ENCODE results near the gene IFNGR1. TPM values are rescaled to one million over a fixed set of nuclear protein-coding genes. Genes with fewer than 3 reads are reported as not detected.

IFNGR1 gene
- total and polyA plus RNA-seq, 2 experiments from 2014 or later = 22.8 to 23.2 TPM

DNA sequence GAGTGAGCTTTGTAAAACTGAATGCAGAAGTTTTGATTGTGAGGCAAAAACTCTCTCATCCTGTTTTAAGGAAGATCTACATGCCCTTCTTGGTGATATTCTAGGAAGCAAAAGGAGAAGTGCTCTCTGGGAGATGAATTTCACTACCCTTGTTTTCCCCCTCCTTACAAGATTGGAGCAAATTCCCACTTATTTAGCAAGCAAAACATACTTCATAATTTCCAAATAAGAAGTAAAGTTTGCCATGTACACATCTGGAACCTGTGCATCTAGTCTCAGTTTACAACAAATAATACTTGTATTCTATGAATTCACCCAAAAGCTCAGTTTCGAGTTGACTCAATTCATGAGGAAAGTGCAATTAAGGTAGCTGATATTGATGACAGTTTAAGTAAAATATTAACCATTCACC, 27.6 kb upstream of the IFNGR1 start (continued):
- TF ChIP-seq, protein P1, sequence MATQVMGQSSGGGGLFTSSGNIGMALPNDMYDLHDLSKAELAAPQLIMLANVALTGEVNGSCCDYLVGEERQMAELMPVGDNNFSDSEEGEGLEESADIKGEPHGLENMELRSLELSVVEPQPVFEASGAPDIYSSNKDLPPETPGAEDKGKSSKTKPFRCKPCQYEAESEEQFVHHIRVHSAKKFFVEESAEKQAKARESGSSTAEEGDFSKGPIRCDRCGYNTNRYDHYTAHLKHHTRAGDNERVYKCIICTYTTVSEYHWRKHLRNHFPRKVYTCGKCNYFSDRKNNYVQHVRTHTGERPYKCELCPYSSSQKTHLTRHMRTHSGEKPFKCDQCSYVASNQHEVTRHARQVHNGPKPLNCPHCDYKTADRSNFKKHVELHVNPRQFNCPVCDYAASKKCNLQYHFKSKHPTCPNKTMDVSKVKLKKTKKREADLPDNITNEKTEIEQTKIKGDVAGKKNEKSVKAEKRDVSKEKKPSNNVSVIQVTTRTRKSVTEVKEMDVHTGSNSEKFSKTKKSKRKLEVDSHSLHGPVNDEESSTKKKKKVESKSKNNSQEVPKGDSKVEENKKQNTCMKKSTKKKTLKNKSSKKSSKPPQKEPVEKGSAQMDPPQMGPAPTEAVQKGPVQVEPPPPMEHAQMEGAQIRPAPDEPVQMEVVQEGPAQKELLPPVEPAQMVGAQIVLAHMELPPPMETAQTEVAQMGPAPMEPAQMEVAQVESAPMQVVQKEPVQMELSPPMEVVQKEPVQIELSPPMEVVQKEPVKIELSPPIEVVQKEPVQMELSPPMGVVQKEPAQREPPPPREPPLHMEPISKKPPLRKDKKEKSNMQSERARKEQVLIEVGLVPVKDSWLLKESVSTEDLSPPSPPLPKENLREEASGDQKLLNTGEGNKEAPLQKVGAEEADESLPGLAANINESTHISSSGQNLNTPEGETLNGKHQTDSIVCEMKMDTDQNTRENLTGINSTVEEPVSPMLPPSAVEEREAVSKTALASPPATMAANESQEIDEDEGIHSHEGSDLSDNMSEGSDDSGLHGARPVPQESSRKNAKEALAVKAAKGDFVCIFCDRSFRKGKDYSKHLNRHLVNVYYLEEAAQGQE (IDR thresholded peaks at IDR 0.05; ENCODE audit: unreplicated experiment) = no peak

DNA sequence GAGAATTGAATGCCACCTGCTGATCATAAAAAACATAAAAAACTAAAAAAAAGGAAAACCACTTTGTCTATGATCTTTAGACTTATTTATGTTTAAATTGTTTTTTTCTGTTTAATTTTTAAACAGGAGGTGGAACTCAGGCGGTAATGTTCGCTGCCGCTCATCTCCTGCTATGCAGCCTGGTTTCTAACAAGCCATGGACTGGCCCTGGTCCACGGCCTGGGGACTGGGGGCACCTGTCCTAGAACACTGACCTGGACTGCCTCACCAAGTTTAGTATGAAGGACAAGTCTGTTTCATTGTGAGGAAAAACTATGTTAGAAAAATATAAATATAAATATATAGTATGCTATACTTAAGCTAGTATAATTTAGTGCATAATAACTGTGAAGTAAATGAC, 27.0 kb upstream of the IFNGR1 start:
- H4K20me1 ChIP-seq (replicated peaks; ENCODE audit: insufficient read depth) = no peaks in the 10 kb centered on the region
- H3K27ac ChIP-seq (ENCODE audit: low read depth) = no peak overlapping the region
- no peak for DNase-seq (ENCODE audit: low spot score)
- Mint-ChIP-seq H3K4me1 (no peaks in the 10 kb centered on the region), H3K4me3 (no peak overlapping the region), H3K9me3 (no peaks in the 10 kb centered on the region; the same call in 2 of the 3 replicates), H3K36me3 (ENCODE audit: low read depth) (no peaks in the 10 kb centered on the region), H3K27me3 (ENCODE audit: insufficient read depth, low read depth, poor library complexity) (no peaks in the 10 kb centered on the region), H3K27ac (no peak overlapping the region)
- H2AFZ ChIP-seq = no peak overlapping the region
- H3K9me2 ChIP-seq (ENCODE audit: insufficient read depth) = 0 out of 2 replicates have a peak, but pooled peaks cover 4% of the 10 kb centered on the region
- H3F3A ChIP-seq (replicated peaks; ENCODE audit: low read depth) = no peaks in the 10 kb centered on the region
- H3K79me2 ChIP-seq (replicated peaks; ENCODE audit: insufficient read depth) = no peaks in the 10 kb centered on the region
- no peaks in the 10 kb centered on the region for H3K4me1 ChIP-seq (ENCODE audit: insufficient read depth)
- no peaks in the 10 kb centered on the region for H3K27me3 ChIP-seq (ENCODE audit: insufficient read depth)
- no peak overlapping the region for H3K4me3 ChIP-seq
- ATAC-seq = no peak
- no peak overlapping the region for H3K4me2 ChIP-seq
- H3K36me3 ChIP-seq (ENCODE audit: insufficient read depth) = no peaks in the 10 kb centered on the region
- TF ChIP-seq, protein P2, sequence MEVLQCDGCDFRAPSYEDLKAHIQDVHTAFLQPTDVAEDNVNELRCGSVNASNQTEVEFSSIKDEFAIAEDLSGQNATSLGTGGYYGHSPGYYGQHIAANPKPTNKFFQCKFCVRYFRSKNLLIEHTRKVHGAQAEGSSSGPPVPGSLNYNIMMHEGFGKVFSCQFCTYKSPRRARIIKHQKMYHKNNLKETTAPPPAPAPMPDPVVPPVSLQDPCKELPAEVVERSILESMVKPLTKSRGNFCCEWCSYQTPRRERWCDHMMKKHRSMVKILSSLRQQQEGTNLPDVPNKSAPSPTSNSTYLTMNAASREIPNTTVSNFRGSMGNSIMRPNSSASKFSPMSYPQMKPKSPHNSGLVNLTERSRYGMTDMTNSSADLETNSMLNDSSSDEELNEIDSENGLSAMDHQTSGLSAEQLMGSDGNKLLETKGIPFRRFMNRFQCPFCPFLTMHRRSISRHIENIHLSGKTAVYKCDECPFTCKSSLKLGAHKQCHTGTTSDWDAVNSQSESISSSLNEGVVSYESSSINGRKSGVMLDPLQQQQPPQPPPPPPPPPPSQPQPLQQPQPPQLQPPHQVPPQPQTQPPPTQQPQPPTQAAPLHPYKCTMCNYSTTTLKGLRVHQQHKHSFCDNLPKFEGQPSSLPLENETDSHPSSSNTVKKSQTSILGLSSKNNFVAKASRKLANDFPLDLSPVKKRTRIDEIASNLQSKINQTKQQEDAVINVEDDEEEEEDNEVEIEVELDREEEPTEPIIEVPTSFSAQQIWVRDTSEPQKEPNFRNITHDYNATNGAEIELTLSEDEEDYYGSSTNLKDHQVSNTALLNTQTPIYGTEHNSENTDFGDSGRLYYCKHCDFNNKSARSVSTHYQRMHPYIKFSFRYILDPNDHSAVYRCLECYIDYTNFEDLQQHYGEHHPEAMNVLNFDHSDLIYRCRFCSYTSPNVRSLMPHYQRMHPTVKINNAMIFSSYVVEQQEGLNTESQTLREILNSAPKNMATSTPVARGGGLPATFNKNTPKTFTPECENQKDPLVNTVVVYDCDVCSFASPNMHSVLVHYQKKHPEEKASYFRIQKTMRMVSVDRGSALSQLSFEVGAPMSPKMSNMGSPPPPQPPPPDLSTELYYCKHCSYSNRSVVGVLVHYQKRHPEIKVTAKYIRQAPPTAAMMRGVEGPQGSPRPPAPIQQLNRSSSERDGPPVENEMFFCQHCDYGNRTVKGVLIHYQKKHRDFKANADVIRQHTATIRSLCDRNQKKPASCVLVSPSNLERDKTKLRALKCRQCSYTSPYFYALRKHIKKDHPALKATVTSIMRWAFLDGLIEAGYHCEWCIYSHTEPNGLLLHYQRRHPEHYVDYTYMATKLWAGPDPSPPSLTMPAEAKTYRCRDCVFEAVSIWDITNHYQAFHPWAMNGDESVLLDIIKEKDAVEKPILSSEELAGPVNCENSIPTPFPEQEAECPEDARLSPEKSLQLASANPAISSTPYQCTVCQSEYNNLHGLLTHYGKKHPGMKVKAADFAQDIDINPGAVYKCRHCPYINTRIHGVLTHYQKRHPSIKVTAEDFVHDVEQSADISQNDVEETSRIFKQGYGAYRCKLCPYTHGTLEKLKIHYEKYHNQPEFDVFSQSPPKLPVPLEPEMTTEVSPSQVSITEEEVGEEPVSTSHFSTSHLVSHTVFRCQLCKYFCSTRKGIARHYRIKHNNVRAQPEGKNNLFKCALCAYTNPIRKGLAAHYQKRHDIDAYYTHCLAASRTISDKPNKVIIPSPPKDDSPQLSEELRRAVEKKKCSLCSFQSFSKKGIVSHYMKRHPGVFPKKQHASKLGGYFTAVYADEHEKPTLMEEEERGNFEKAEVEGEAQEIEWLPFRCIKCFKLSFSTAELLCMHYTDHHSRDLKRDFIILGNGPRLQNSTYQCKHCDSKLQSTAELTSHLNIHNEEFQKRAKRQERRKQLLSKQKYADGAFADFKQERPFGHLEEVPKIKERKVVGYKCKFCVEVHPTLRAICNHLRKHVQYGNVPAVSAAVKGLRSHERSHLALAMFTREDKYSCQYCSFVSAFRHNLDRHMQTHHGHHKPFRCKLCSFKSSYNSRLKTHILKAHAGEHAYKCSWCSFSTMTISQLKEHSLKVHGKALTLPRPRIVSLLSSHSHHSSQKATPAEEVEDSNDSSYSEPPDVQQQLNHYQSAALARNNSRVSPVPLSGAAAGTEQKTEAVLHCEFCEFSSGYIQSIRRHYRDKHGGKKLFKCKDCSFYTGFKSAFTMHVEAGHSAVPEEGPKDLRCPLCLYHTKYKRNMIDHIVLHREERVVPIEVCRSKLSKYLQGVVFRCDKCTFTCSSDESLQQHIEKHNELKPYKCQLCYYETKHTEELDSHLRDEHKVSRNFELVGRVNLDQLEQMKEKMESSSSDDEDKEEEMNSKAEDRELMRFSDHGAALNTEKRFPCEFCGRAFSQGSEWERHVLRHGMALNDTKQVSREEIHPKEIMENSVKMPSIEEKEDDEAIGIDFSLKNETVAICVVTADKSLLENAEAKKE (CRISPR knock-in tag; IDR thresholded peaks at IDR 0.05) = no peak
- TF ChIP-seq, protein P1 (IDR thresholded peaks at IDR 0.05; ENCODE audit: unreplicated experiment) = no peak
- TF ChIP-seq EZH2phosphoT487 (IDR thresholded peaks at IDR 0.05; ENCODE audit: unreplicated experiment) (no peak), CREB1 (CRISPR knock-in tag; IDR thresholded peaks at IDR 0.05; ENCODE audit: low read depth) (no peak), STAT1 (IDR thresholded peaks at IDR 0.05; ENCODE audit: unreplicated experiment) (no peak), ZNF114 (CRISPR knock-in tag; IDR thresholded peaks at IDR 0.05) (no peak), NANOG (IDR thresholded peaks at IDR 0.05; ENCODE audit: borderline replicate concordance) (no peak), ZNF331 (CRISPR knock-in tag; IDR thresholded peaks at IDR 0.05; ENCODE audit: low read depth) (no peak), EZH2 (IDR thresholded peaks at IDR 0.05; ENCODE audit: low read depth, unreplicated experiment) (no peak)
- TF ChIP-seq, protein P3, sequence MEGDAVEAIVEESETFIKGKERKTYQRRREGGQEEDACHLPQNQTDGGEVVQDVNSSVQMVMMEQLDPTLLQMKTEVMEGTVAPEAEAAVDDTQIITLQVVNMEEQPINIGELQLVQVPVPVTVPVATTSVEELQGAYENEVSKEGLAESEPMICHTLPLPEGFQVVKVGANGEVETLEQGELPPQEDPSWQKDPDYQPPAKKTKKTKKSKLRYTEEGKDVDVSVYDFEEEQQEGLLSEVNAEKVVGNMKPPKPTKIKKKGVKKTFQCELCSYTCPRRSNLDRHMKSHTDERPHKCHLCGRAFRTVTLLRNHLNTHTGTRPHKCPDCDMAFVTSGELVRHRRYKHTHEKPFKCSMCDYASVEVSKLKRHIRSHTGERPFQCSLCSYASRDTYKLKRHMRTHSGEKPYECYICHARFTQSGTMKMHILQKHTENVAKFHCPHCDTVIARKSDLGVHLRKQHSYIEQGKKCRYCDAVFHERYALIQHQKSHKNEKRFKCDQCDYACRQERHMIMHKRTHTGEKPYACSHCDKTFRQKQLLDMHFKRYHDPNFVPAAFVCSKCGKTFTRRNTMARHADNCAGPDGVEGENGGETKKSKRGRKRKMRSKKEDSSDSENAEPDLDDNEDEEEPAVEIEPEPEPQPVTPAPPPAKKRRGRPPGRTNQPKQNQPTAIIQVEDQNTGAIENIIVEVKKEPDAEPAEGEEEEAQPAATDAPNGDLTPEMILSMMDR (conservative IDR thresholded peaks at IDR 0.05; ENCODE audit: low read depth in 2 of 2) = no peak
